ENCODE measurements around the gene LRRC63.

The LRRC63 gene

DNA sequence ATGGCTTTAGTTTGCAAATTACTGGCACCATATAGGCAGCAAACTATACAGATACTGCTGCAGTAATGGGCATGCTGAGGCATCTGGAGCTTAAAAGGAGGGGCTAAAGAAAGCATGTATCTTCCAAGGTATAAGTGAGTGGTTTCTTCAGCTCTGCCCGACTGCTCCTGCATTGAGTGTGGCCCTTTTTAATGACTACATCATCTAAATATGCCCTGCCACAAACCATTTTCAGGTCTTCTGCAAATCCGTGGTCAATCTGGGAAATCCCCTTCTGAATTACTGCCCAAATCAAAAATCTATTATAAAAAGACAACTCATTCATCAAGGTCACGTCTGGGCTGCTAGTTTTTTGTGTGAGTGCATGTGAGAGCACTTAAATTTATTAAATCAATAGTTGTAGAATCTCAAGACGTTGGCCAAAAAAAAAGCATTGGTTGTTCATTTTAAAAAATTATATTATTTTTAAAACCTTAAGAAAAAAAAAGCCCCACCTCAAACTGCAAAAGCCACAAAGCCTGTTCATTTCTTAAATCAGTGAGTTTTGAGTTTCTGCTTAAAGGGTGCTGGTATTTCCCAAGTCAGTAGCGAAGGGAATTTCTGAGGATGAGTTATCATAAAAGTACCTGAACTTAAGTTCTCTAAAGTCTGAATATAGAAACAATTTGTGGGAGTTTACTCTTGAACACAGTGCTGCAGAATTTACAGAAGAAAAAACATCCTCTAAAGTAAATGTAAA is 46.1 kb upstream of the LRRC63 start (continued):
- TF ChIP-seq, protein P1, sequence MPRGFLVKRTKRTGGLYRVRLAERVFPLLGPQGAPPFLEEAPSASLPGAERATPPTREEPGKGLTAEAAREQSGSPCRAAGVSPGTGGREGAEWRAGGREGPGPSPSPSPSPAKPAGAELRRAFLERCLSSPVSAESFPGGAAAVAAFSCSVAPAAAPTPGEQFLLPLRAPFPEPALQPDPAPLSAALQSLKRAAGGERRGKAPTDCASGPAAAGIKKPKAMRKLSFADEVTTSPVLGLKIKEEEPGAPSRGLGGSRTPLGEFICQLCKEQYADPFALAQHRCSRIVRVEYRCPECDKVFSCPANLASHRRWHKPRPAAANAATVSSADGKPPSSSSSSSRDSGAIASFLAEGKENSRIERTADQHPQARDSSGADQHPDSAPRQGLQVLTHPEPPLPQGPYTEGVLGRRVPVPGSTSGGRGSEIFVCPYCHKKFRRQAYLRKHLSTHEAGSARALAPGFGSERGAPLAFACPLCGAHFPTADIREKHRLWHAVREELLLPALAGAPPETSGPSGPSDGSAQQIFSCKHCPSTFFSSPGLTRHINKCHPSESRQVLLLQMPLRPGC (tag by site-specific recombination; IDR thresholded peaks at IDR 0.05) = no peak
- TF ChIP-seq ZNF10 (tag by site-specific recombination; IDR thresholded peaks at IDR 0.05) (no peak), GFI1B (tag by site-specific recombination; IDR thresholded peaks at IDR 0.05) (no peak), ZNF433 (tag by site-specific recombination; IDR thresholded peaks at IDR 0.05; ENCODE audit: low read depth) (no peak), WT1 (tag by site-specific recombination; IDR thresholded peaks at IDR 0.05) (no peak), ZBTB48 (tag by site-specific recombination; IDR thresholded peaks at IDR 0.05) (no peak), ZNF174 (tag by site-specific recombination; IDR thresholded peaks at IDR 0.05) (no peak), ZNF24 (tag by site-specific recombination; IDR thresholded peaks at IDR 0.05) (no peak), ZNF366 (tag by site-specific recombination; conservative IDR thresholded peaks at IDR 0.05) (no peak)
- TF ChIP-seq, protein P2, sequence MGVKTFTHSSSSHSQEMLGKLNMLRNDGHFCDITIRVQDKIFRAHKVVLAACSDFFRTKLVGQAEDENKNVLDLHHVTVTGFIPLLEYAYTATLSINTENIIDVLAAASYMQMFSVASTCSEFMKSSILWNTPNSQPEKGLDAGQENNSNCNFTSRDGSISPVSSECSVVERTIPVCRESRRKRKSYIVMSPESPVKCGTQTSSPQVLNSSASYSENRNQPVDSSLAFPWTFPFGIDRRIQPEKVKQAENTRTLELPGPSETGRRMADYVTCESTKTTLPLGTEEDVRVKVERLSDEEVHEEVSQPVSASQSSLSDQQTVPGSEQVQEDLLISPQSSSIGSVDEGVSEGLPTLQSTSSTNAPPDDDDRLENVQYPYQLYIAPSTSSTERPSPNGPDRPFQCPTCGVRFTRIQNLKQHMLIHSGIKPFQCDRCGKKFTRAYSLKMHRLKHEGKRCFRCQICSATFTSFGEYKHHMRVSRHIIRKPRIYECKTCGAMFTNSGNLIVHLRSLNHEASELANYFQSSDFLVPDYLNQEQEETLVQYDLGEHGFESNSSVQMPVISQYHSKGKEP (tag by site-specific recombination; IDR thresholded peaks at IDR 0.05) = no peak
- TF ChIP-seq, protein P3, sequence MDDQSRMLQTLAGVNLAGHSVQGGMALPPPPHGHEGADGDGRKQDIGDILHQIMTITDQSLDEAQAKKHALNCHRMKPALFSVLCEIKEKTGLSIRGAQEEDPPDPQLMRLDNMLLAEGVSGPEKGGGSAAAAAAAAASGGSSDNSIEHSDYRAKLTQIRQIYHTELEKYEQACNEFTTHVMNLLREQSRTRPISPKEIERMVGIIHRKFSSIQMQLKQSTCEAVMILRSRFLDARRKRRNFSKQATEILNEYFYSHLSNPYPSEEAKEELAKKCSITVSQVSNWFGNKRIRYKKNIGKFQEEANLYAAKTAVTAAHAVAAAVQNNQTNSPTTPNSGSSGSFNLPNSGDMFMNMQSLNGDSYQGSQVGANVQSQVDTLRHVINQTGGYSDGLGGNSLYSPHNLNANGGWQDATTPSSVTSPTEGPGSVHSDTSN (CRISPR knock-in tag; IDR thresholded peaks at IDR 0.05) = no peak
- TF ChIP-seq, protein P4, sequence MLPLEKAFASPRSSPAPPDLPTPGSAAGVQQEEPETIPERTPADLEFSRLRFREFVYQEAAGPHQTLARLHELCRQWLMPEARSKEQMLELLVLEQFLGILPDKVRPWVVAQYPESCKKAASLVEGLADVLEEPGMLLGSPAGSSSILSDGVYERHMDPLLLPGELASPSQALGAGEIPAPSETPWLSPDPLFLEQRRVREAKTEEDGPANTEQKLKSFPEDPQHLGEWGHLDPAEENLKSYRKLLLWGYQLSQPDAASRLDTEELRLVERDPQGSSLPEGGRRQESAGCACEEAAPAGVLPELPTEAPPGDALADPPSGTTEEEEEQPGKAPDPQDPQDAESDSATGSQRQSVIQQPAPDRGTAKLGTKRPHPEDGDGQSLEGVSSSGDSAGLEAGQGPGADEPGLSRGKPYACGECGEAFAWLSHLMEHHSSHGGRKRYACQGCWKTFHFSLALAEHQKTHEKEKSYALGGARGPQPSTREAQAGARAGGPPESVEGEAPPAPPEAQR (tag by site-specific recombination; IDR thresholded peaks at IDR 0.05) = no peak

DNA sequence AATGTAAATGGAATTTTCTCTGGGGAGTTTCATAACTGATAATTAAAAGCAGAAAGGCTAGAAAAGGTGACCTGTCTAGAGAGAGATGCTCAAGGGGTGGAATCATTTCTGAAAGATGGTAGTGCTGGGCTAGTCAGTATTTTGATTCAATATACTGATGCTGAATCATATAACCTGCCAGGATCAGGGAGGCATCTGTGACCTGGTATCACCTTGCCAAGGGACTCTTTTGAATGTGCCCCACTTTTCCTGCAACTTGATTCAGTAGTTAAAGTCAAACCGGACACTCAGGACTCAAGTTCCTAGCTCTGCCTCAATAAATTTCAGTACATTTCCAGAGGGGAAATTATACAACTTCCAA is 45.5 kb upstream of the LRRC63 start:
- H3K9me3 ChIP-seq (ENCODE audit: control insufficient read depth, insufficient read depth, low read depth, low read length) = no peaks in the 10 kb centered on the region
- H3K4me3 ChIP-seq (ENCODE audit: low read depth, low read length) = no peak overlapping the region
- CTCF ChIA-PET = no interaction called here
- no peak for TF ChIP-seq BCL11B (tag by site-specific recombination; IDR thresholded peaks at IDR 0.05; ENCODE audit: low read depth)
- TF ChIP-seq ZNF701 (tag by site-specific recombination; IDR thresholded peaks at IDR 0.05) = no peak
- TF ChIP-seq ZNF776 (tag by site-specific recombination; IDR thresholded peaks at IDR 0.05; ENCODE audit: borderline replicate concordance) = no peak
- peaks cover 4% of the 10 kb centered on the region for H3K4me1 ChIP-seq (ENCODE audit: control insufficient read depth, insufficient read depth, low read length)
- POLR2A ChIA-PET = no interaction called here
- H3K36me3 ChIP-seq (ENCODE audit: control insufficient read depth in 2 of 2, insufficient read depth in 1 of 2, low read length in 2 of 2) = no peaks in the 10 kb centered on the region
- no peak overlapping the region for H3K27ac ChIP-seq (ENCODE audit: extremely low read depth, low read depth, low read length)

DNA sequence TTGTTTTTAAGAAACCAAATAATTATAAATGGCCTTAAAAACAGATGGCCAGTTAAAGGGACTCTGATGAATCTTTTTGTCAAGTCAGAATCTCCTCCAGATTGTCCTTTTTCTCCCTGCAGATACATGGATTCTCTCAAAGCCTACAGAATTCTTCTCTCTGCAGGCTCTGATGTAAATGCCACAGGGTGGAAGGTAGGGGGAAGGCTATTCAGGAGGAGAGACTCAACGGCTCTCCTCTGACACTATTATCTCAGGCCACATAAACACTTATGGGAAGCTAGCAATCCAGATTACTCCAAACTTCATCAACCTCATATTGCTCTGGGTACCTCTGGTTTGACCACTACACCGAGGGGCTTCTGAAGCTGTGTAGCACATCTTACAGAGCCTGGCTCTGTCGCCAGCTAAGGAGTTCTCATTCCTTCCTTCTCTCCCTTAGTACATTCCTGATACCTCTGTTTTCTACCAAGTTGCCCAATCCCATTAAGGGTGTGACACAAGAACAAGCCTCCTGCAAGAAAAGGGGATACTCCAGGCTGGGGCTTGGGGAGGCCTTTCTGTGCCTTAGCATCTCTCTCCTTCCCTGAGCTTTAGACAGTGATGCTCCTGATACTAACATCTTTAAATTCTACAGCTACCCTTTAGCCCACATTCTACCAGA is 44.6 kb upstream of the LRRC63 start:
- POLR2A ChIA-PET = no interaction called here
- H3K27ac ChIP-seq (ENCODE audit: extremely low read depth, low read depth, low read length) = no peak overlapping the region
- H3K36me3 ChIP-seq (ENCODE audit: control insufficient read depth in 2 of 2, insufficient read depth in 1 of 2, low read length in 2 of 2) = no peaks in the 10 kb centered on the region
- CTCF ChIA-PET = interaction anchor here (0.6 to 1.8 kb wide), 3 partner anchors 8 to 252 kb away, joined by 3 to 4 read pairs (median 4); no protein-coding TSS in a partner anchor
- H3K4me1 ChIP-seq (ENCODE audit: control insufficient read depth, insufficient read depth, low read length) = peaks cover 4% of the 10 kb centered on the region
- no peak overlapping the region for H3K4me3 ChIP-seq (ENCODE audit: low read depth, low read length)
- no peaks in the 10 kb centered on the region for H3K9me3 ChIP-seq (ENCODE audit: control insufficient read depth, insufficient read depth, low read depth, low read length)
- TF ChIP-seq ZFP69B (tag by site-specific recombination; IDR thresholded peaks at IDR 0.05) (no peak), ZFHX2 (tag by site-specific recombination; conservative IDR thresholded peaks at IDR 0.05) (no peak), ZNF391 (tag by site-specific recombination; IDR thresholded peaks at IDR 0.05; ENCODE audit: borderline replicate concordance, low read depth) (no peak), ZNF350 (tag by site-specific recombination; IDR thresholded peaks at IDR 0.05) (no peak), SCRT1 (tag by site-specific recombination; IDR thresholded peaks at IDR 0.05; ENCODE audit: borderline replicate concordance) (no peak), ZNF549 (tag by site-specific recombination; IDR thresholded peaks at IDR 0.05) (no peak), MYNN (tag by site-specific recombination; IDR thresholded peaks at IDR 0.05; ENCODE audit: borderline replicate concordance) (no peak), ZNF423 (tag by site-specific recombination; IDR thresholded peaks at IDR 0.05) (no peak)
- TF ChIP-seq, protein P5, sequence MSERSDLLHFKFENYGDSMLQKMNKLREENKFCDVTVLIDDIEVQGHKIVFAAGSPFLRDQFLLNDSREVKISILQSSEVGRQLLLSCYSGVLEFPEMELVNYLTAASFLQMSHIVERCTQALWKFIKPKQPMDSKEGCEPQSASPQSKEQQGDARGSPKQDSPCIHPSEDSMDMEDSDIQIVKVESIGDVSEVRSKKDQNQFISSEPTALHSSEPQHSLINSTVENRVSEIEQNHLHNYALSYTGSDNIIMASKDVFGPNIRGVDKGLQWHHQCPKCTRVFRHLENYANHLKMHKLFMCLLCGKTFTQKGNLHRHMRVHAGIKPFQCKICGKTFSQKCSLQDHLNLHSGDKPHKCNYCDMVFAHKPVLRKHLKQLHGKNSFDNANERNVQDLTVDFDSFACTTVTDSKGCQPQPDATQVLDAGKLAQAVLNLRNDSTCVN (tag by site-specific recombination; optimal IDR thresholded peaks at IDR 0.05) = no peak
- TF ChIP-seq, protein P4 (tag by site-specific recombination; IDR thresholded peaks at IDR 0.05) = no peak
